IMR-90 (cell line): ENCODE measurements around the gene TLCD4. TPM values are rescaled to one million over a fixed set of nuclear protein-coding genes. Genes with fewer than 3 reads are reported as not detected.

Experiments
- ATAC-seq: fragments of 200-7000 bp; cut with Tn5 transposase; 2 replicates; pipeline ENCODE4 v1.9.1; 2020; ENCODE audit warnings: low read depth, mild to moderate bottlenecking, moderate library complexity
- BruUV-seq: library from RNA; stranded (reverse); fragments of 400-500 nt; replicated peaks from 2 replicates; lab custom pipeline; 2021; lab: Mats Ljungman, UMichigan
- CTCF ChIA-PET: fragments of 300-600 bp; formaldehyde crosslinking; extraction: SDS; loops from one replicate; lab custom pipeline; 2021; ENCODE audit warnings: antibody characterized with exemption; lab: Yijun Ruan, JAX
- POLR2A ChIA-PET: fragments of 300-600 bp; sonication (Branson Sonifier 250); formaldehyde crosslinking; loops from one replicate; lab custom pipeline; 2022; ENCODE audit warnings: antibody characterized with exemption; ENCODE audit not compliant: unreplicated experiment; lab: Charles Lee
- DNase-seq: peaks from one replicate; pipeline ENCODE4 v3.0.0; 2013
- H2AFZ ChIP-seq: replicated peaks from 2 replicates; pipeline ENCODE3; 2013; ENCODE audit warnings: low read length, mild to moderate bottlenecking; ENCODE audit not compliant: poor library complexity
- H2AK5ac ChIP-seq: 2 replicates; pipeline ENCODE4 v1.6.1; 2013; ENCODE audit warnings: low read depth, low read length, inconsistent platforms
- H2AK9ac ChIP-seq: replicated peaks from 2 replicates; pipeline ENCODE3; 2013; ENCODE audit warnings: mild to moderate bottlenecking, low read depth, low read length, moderate library complexity; ENCODE audit not compliant: poor library complexity
- H2BK120ac ChIP-seq: 2 replicates; pipeline ENCODE4 v1.6.1; 2013; ENCODE audit warnings: low read depth, low read length, inconsistent platforms
- H2BK15ac ChIP-seq: 3 replicates; pipeline ENCODE4 v1.6.1; 2013; ENCODE audit warnings: low read depth, low read length, inconsistent platforms
- H2BK20ac ChIP-seq: 2 replicates; pipeline ENCODE4 v1.6.1; 2013; ENCODE audit warnings: low read depth, mild to moderate bottlenecking, inconsistent platforms, low read length, moderate library complexity
- H2BK5ac ChIP-seq: 2 replicates; pipeline ENCODE4 v1.6.1; 2013; ENCODE audit warnings: mild to moderate bottlenecking, low read depth, low read length, inconsistent platforms; ENCODE audit not compliant: poor library complexity, severe bottlenecking
- H3K14ac ChIP-seq: replicated peaks from 2 replicates; pipeline ENCODE4 v1.6.1; 2013; ENCODE audit warnings: low read depth, low read length, inconsistent platforms
- H3K18ac ChIP-seq: 2 replicates; pipeline ENCODE4 v1.6.1; 2013; ENCODE audit warnings: low read depth, low read length, control low read depth
- H3K23ac ChIP-seq: 2 replicates; pipeline ENCODE4 v1.6.1; 2013; ENCODE audit warnings: low read depth, low read length, inconsistent platforms
- H3K27ac ChIP-seq: 2 replicates; pipeline ENCODE4 v1.5.1; 2013; ENCODE audit warnings: mild to moderate bottlenecking, control low read depth, low read length; ENCODE audit not compliant: insufficient read depth
- H3K27me3 ChIP-seq: 2 replicates; pipeline ENCODE4 v1.6.1; 2013; ENCODE audit warnings: low read length; ENCODE audit not compliant: control insufficient read depth, insufficient read depth
- H3K36me3 ChIP-seq: 2 replicates; pipeline ENCODE4 v1.6.1; 2013; ENCODE audit warnings: low read length, mixed read lengths; ENCODE audit not compliant: control insufficient read depth, insufficient read depth
- H3K4ac ChIP-seq: 2 replicates; pipeline ENCODE4 v1.6.1; 2013; ENCODE audit warnings: low read depth, low read length, inconsistent platforms
- H3K4me1 ChIP-seq: 2 replicates; pipeline ENCODE4 v1.6.1; 2013; ENCODE audit warnings: low read length, mixed read lengths; ENCODE audit not compliant: control insufficient read depth, insufficient read depth
- H3K4me2 ChIP-seq: 2 replicates; pipeline ENCODE4 v1.6.1; 2013; ENCODE audit warnings: low read depth, mild to moderate bottlenecking, control low read depth, low read length, moderate library complexity
- H3K4me3 ChIP-seq: 2 replicates; pipeline ENCODE4 v1.5.1; 2013; ENCODE audit warnings: low read depth, mild to moderate bottlenecking, control low read depth, low read length, moderate library complexity; ENCODE audit not compliant: insufficient read depth
- H3K56ac ChIP-seq: 2 replicates; pipeline ENCODE4 v1.6.1; 2013; ENCODE audit warnings: low read length, inconsistent platforms; ENCODE audit not compliant: insufficient read depth; ENCODE audit errors: extremely low read depth
- H3K79me1 ChIP-seq, 2 experiments: 2 replicates each; pipeline ENCODE4 v1.6.1; 2013; ENCODE audit warnings: low read length in 2 of 2, inconsistent platforms in 1 of 2, low read depth in 1 of 2
- H3K9ac ChIP-seq: 2 replicates; pipeline ENCODE4 v1.6.1; 2013; ENCODE audit warnings: low read depth, low read length, control low read depth
- H3K9me1 ChIP-seq: 2 replicates; pipeline ENCODE4 v1.6.1; 2013; ENCODE audit warnings: low read length, inconsistent platforms; ENCODE audit not compliant: insufficient read depth
- H3K9me3 ChIP-seq: 2 replicates; pipeline ENCODE4 v1.6.1; 2013; ENCODE audit warnings: low read length; ENCODE audit not compliant: control insufficient read depth, insufficient read depth
- H4K20me1 ChIP-seq: 2 replicates; pipeline ENCODE4 v1.6.1; 2013; ENCODE audit warnings: low read length, inconsistent platforms; ENCODE audit not compliant: insufficient read depth
- H4K5ac ChIP-seq: 2 replicates; pipeline ENCODE4 v1.6.1; 2013; ENCODE audit warnings: mild to moderate bottlenecking, low read depth, low read length, control low read depth
- H4K8ac ChIP-seq, 2 experiments: 2 replicates each; pipeline ENCODE4 v1.6.1; 2013; ENCODE audit warnings: low read depth in 2 of 2, low read length in 2 of 2, control low read depth in 1 of 2, inconsistent platforms in 1 of 2
- H4K91ac ChIP-seq: 2 replicates; pipeline ENCODE4 v1.6.1; 2013; ENCODE audit warnings: low read depth, low read length, inconsistent platforms; ENCODE audit not compliant: insufficient read depth
- CEBPB ChIP-seq: IDR thresholded peaks from 2 replicates; pipeline ENCODE4 v1.6.1; 2012; ENCODE audit warnings: low read depth, low read length, improper control_type of control experiment
- ELK1 ChIP-seq: fragments of 150-350 bp; IDR thresholded peaks from 2 replicates; pipeline ENCODE4 v1.6.1; 2016; ENCODE audit warnings: low read depth, mild to moderate bottlenecking, low read length, moderate library complexity, borderline replicate concordance
- FOS ChIP-seq: fragments of 150-350 bp; IDR thresholded peaks from 2 replicates; pipeline ENCODE4 v1.6.1; 2016; ENCODE audit warnings: low read depth, low read length
- MAFK ChIP-seq: IDR thresholded peaks from 2 replicates; pipeline ENCODE4 v1.6.1; 2012; ENCODE audit warnings: low read depth, low read length, improper control_type of control experiment
- MAZ ChIP-seq: IDR thresholded peaks from 2 replicates; pipeline ENCODE4 v1.6.1; 2012; ENCODE audit warnings: low read depth, mild to moderate bottlenecking, low read length, improper control_type of control experiment, moderate library complexity, borderline replicate concordance
- POLR2A ChIP-seq: IDR thresholded peaks from 2 replicates; pipeline ENCODE4 v1.6.1; 2012; ENCODE audit warnings: mild to moderate bottlenecking, low read depth, low read length
- RAD21 ChIP-seq: IDR thresholded peaks from 2 replicates; pipeline ENCODE4 v1.6.1; 2012; ENCODE audit warnings: low read length, improper control_type of control experiment
- RFX5 ChIP-seq: IDR thresholded peaks from 2 replicates; pipeline ENCODE4 v1.8.0; 2012; ENCODE audit warnings: low read depth, mild to moderate bottlenecking, low read length, moderate library complexity
- SMC3 ChIP-seq: fragments of 150-350 bp; IDR thresholded peaks from 2 replicates; pipeline ENCODE4 v1.6.1; 2016; ENCODE audit warnings: low read depth, mild to moderate bottlenecking, antibody characterized with exemption, low read length, moderate library complexity
- WGBS, 2 experiments: methylation state at CpG; one replicate each; pipeline versions ENCODE4 v1.1.5 to v1.1.7; 2013; ENCODE audit warnings: missing lambda C conversion rate in 2 of 2; ENCODE audit not compliant: insufficient read length in 1 of 2; ENCODE audit errors: extremely low coverage in 2 of 2; 5-methylcytosine and 5-hydroxymethylcytosine counted together
- dilution Hi-C: fragments of 300-500 bp; cut with HindIII; formaldehyde crosslinking; loops from one replicate; pipeline ENCODE4 v1.14.3; 2018; ENCODE audit warnings: low sequenced_read_pairs; ENCODE audit not compliant: unreplicated experiment
- in situ Hi-C: fragments of 300-500 bp; cut with MboI; formaldehyde crosslinking; loops from 3 replicates; pipeline ENCODE4 v1.14.3; 2019; ENCODE audit warnings: low sequenced_read_pairs, inconsistent platforms, mixed read lengths
- intact Hi-C: fragments of 100-400 bp; cut with micrococcal nuclease; formaldehyde crosslinking; loops from 2 replicates; pipeline ENCODE4 v1.10.0; 2022
- polyA plus RNA-seq, 3 experiments: library from polyadenylated mRNA; depleted of rRNA; stranded (reverse); fragments of >200 nt; gene quantifications; 2 replicates each; pipeline ENCODE4 v1.2.3, GENCODE V29; 2012; ENCODE audit warnings: low replicate concordance in 1 of 3
- total RNA-seq: library from RNA; depleted of rRNA; stranded (reverse); fragments of >200 nt; gene quantifications from 2 replicates; pipeline ENCODE4 v1.2.3, GENCODE V29; 2012

Gene TLCD4
- total and polyA plus RNA-seq, 2 of the 4 experiments (the other 2 are of a cell fraction) = 0.22 to 0.36 TPM

GRCh38 chr1:95126366-95126765 is 9.2 kb downstream of the TLCD4 start:
- Histone ChIP-seq H4K8ac (no peak overlapping the region), H3K14ac (no peak overlapping the region), H2BK15ac (no peak overlapping the region), H3K23ac (no peak overlapping the region), H3K9me3 (no peaks in the 10 kb centered on the region), H2BK20ac (no peak overlapping the region), H3K9me1 (no peaks in the 10 kb centered on the region), H2AK9ac (no peak overlapping the region), H3K79me1 (no peaks in the 10 kb centered on the region), H3K4me2 (no peak overlapping the region), H3K56ac (no peak overlapping the region), H3K4me3 (no peak overlapping the region), H4K91ac (no peak overlapping the region), H3K4me1 (no peaks in the 10 kb centered on the region), H3K9ac (no peak overlapping the region), H3K4ac (no peak overlapping the region), H4K20me1 (no peaks in the 10 kb centered on the region), H4K5ac (no peak overlapping the region), H2BK120ac (no peak overlapping the region), H3K18ac (no peak overlapping the region), H2BK5ac (no peak overlapping the region), H2AK5ac (no peak overlapping the region), H3K27ac (no peak overlapping the region), H3K36me3 (no peaks in the 10 kb centered on the region), H3K27me3 (peaks cover 2% of the 10 kb centered on the region; the same call in 1 of the 2 replicates), H2AFZ (no peak overlapping the region)
- ChIA-PET POLR2A (no interaction called here), CTCF (interaction anchor here (0.6 kb wide), 1 partner anchor 9 kb away, joined by 3 read pairs; the partner anchor contains the start of gene TLCD4)
- TF ChIP-seq RAD21 (no peak), SMC3 (no peak), MAZ (no peak), RFX5 (no peak), FOS (no peak), MAFK (no peak), CEBPB (no peak), ELK1 (no peak), POLR2A (no peak)
- DNase-seq = no peak
- no CpG with 5 or more reads among the region's 3 CpGs for WGBS, 2 experiments
- no TSS peak for BruUV-seq
- in situ Hi-C loops (no loop called here), dilution Hi-C loops (no loop called here), intact Hi-C loops (no loop called here)
- ATAC-seq = no peak
